ENCODE results near the gene NTN1. TPM values are rescaled to one million over a fixed set of nuclear protein-coding genes. Genes with fewer than 3 reads are reported as not detected.
"Not testable (repeated sequence)": the region's sequence is repeated elsewhere in the genome, so short reads cannot be mapped to it uniquely, and the experiment has no call there.

Gene NTN1
- total and polyA plus RNA-seq, 2 experiments from 2014 or later: 0.42 to 2.1 TPM

- no peak overlapping the region for H3K27ac ChIP-seq
- DNase-seq (ENCODE audit: low spot score): no peak
- H3K4me1 ChIP-seq (ENCODE audit: insufficient read depth): no peaks in the 10 kb centered on the region
- TF ChIP-seq EZH2 (IDR thresholded peaks at IDR 0.05; ENCODE audit: borderline replicate concordance): no peak
- TF ChIP-seq EZH2phosphoT487 (IDR thresholded peaks at IDR 0.05; ENCODE audit: low read depth, severe bottlenecking, unreplicated experiment): no peak
- no peak for TF ChIP-seq CTCF (IDR thresholded peaks at IDR 0.05; ENCODE audit: poor library complexity)
- no peaks in the 10 kb centered on the region for H4K20me1 ChIP-seq (ENCODE audit: insufficient read depth, poor library complexity, severe bottlenecking)
- H3K79me2 ChIP-seq: no peaks in the 10 kb centered on the region
- H3K9me2 ChIP-seq (replicated peaks; ENCODE audit: insufficient read depth): no peaks in the 10 kb centered on the region
- H3K36me3 ChIP-seq (replicated peaks; ENCODE audit: insufficient read depth, low read depth): no peaks in the 10 kb centered on the region
- no peaks in the 10 kb centered on the region for H3K9me3 ChIP-seq (ENCODE audit: low read depth)
- no peaks in the 10 kb centered on the region for H3K27me3 ChIP-seq
- no peak overlapping the region for H3K4me3 ChIP-seq
- H2AFZ ChIP-seq: no peak overlapping the region
- no peak overlapping the region for H3K4me2 ChIP-seq
- 90% methylated on average over 18 of the region's 18 CpGs for WGBS (ENCODE audit: low lambda C conversion rate, missing lambda C conversion rate)
Observed at GRCh38 chr17:9104370-9105041, 83.2 kb downstream of the NTN1 start.

GRCh38 chr17:9105068-9105868, 84.0 kb downstream of the NTN1 start:
- no peak overlapping the region for H3K27ac ChIP-seq

GRCh38 chr17:9106278-9106677, 85.0 kb downstream of the NTN1 start:
- 93% methylated on average over 9 of the region's 9 CpGs for WGBS (ENCODE audit: low lambda C conversion rate, missing lambda C conversion rate)
- not testable (repeated sequence) for H3K27ac ChIP-seq, H3K27me3 ChIP-seq

More at GRCh38 chr17:9105068-9105868, 84.0 kb downstream of the NTN1 start:
- no peaks in the 10 kb centered on the region for H3K4me1 ChIP-seq (ENCODE audit: insufficient read depth)
- no peaks in the 10 kb centered on the region for H3K9me2 ChIP-seq (replicated peaks; ENCODE audit: insufficient read depth)
- H3K27me3 ChIP-seq: no peaks in the 10 kb centered on the region
- no peak overlapping the region for H3K4me2 ChIP-seq
- no peak for DNase-seq (ENCODE audit: low spot score)
- H2AFZ ChIP-seq: no peak overlapping the region
- TF ChIP-seq EZH2phosphoT487 (IDR thresholded peaks at IDR 0.05; ENCODE audit: low read depth, severe bottlenecking, unreplicated experiment) (no peak), CTCF (IDR thresholded peaks at IDR 0.05; ENCODE audit: poor library complexity) (no peak), EZH2 (IDR thresholded peaks at IDR 0.05; ENCODE audit: borderline replicate concordance) (no peak)
- no peaks in the 10 kb centered on the region for H3K36me3 ChIP-seq (replicated peaks; ENCODE audit: insufficient read depth, low read depth)
- WGBS (ENCODE audit: low lambda C conversion rate, missing lambda C conversion rate): 77% methylated on average over 8 of the region's 9 CpGs
- H4K20me1 ChIP-seq (ENCODE audit: insufficient read depth, poor library complexity, severe bottlenecking): no peaks in the 10 kb centered on the region
- H3K9me3 ChIP-seq (ENCODE audit: low read depth): no peaks in the 10 kb centered on the region
- H3K4me3 ChIP-seq: no peak overlapping the region
- no peaks in the 10 kb centered on the region for H3K79me2 ChIP-seq

GRCh38 chr17:9107527-9107926, 86.2 kb downstream of the NTN1 start:
- no peak overlapping the region for H3K4me2 ChIP-seq
- no peaks in the 10 kb centered on the region for H3K36me3 ChIP-seq (replicated peaks; ENCODE audit: insufficient read depth, low read depth)
- no peaks in the 10 kb centered on the region for H4K20me1 ChIP-seq (ENCODE audit: insufficient read depth, poor library complexity, severe bottlenecking)
- H3K27me3 ChIP-seq: no peaks in the 10 kb centered on the region
- no peak overlapping the region for H3K4me3 ChIP-seq
- no peaks in the 10 kb centered on the region for H3K9me2 ChIP-seq (replicated peaks; ENCODE audit: insufficient read depth)
- no peaks in the 10 kb centered on the region for H3K79me2 ChIP-seq
- H3K9me3 ChIP-seq (ENCODE audit: low read depth): no peaks in the 10 kb centered on the region
- no peak overlapping the region for H2AFZ ChIP-seq
- no peak overlapping the region for H3K27ac ChIP-seq
- DNase-seq (ENCODE audit: low spot score): no peak
- H3K4me1 ChIP-seq (ENCODE audit: insufficient read depth): no peaks in the 10 kb centered on the region
- 82% methylated on average over 4 of the region's 4 CpGs for WGBS (ENCODE audit: low lambda C conversion rate, missing lambda C conversion rate)
- TF ChIP-seq CTCF (IDR thresholded peaks at IDR 0.05; ENCODE audit: poor library complexity) (no peak), EZH2phosphoT487 (IDR thresholded peaks at IDR 0.05; ENCODE audit: low read depth, severe bottlenecking, unreplicated experiment) (no peak), EZH2 (IDR thresholded peaks at IDR 0.05; ENCODE audit: borderline replicate concordance) (no peak)

More at GRCh38 chr17:9106278-9106677, 85.0 kb downstream of the NTN1 start:
- not testable (repeated sequence) for H4K20me1 ChIP-seq (ENCODE audit: insufficient read depth, poor library complexity, severe bottlenecking); H3K9me3 ChIP-seq (ENCODE audit: low read depth); H3K36me3 ChIP-seq (replicated peaks; ENCODE audit: insufficient read depth, low read depth); H3K4me3 ChIP-seq; DNase-seq (ENCODE audit: low spot score); H3K4me2 ChIP-seq; H3K79me2 ChIP-seq; H3K9me2 ChIP-seq (replicated peaks; ENCODE audit: insufficient read depth); H2AFZ ChIP-seq; H3K4me1 ChIP-seq (ENCODE audit: insufficient read depth)

Measured in hepatocyte (in vitro differentiated cells).